Erythroblast (primary cell): ENCODE results near the gene GALNT9.

Source experiments
- DNase-seq, 2 experiments: peaks; one replicate each; lab custom pipeline; 2025; lab: John Stamatoyannopoulos, UW
- GATA1 ChIP-seq: IDR thresholded peaks from 2 replicates; pipeline ENCODE4 v1.6.1; 2011; ENCODE audit warnings: low read depth, mild to moderate bottlenecking, control low read depth, low read length, moderate library complexity
- POLR2A ChIP-seq: IDR thresholded peaks from 2 replicates; pipeline ENCODE4 v1.6.1; 2011; ENCODE audit warnings: mild to moderate bottlenecking, low read length

GALNT9 gene

GRCh38 chr12:132173135-132174014, 156.0 kb downstream of the GALNT9 start:
- DNase-seq: no peak
- no peak for TF ChIP-seq GATA1
- TF ChIP-seq POLR2A: no peak

- DNase-seq: no peak
- TF ChIP-seq GATA1: no peak
- no peak for TF ChIP-seq POLR2A
Measured at GRCh38 chr12:132172619-132173018, 156.8 kb downstream of the GALNT9 start.

GRCh38 chr12:132171968-132172521, 157.3 kb downstream of the GALNT9 start:
- TF ChIP-seq POLR2A (no peak), GATA1 (no peak)
- no peak for DNase-seq

- TF ChIP-seq GATA1 (no peak), POLR2A (no peak)
- no peak for DNase-seq
Measured at GRCh38 chr12:132171293-132171967, 158.0 kb downstream of the GALNT9 start.

- no peak for DNase-seq
- TF ChIP-seq POLR2A: no peak
- TF ChIP-seq GATA1: no peak
Measured at GRCh38 chr12:132170637-132171292, 158.6 kb downstream of the GALNT9 start.

- no peak for DNase-seq
- TF ChIP-seq GATA1 (no peak), POLR2A (no peak)
Measured at GRCh38 chr12:132170094-132170636, 159.2 kb downstream of the GALNT9 start.

- no peak for DNase-seq
- TF ChIP-seq POLR2A (no peak), GATA1 (no peak)
Measured at GRCh38 chr12:132169376-132169775, 160.0 kb downstream of the GALNT9 start.

GRCh38 chr12:132168311-132169031, 160.9 kb downstream of the GALNT9 start:
- DNase-seq: no peak
- no peak for TF ChIP-seq POLR2A
- no peak for TF ChIP-seq GATA1

- TF ChIP-seq GATA1 (no peak), POLR2A (no peak)
- no peak for DNase-seq
Measured at GRCh38 chr12:132167611-132168310, 161.6 kb downstream of the GALNT9 start.

- no peak for DNase-seq
- no peak for TF ChIP-seq POLR2A
- no peak for TF ChIP-seq GATA1
Measured at GRCh38 chr12:132166801-132167591, 162.4 kb downstream of the GALNT9 start.

GRCh38 chr12:132166093-132166492, 163.3 kb downstream of the GALNT9 start:
- no peak for TF ChIP-seq GATA1
- TF ChIP-seq POLR2A: no peak
- no peak for DNase-seq

- no peak for DNase-seq
Measured at GRCh38 chr12:132165584-132165983, 163.8 kb downstream of the GALNT9 start.

More at GRCh38 chr12:132165584-132165983, 163.8 kb downstream of the GALNT9 start:
- TF ChIP-seq POLR2A (no peak), GATA1 (no peak)
